BLaER1 treated with 17β-estradiol and CSF1 and Interleukin-3, amounts not matched to agents 10 nM and 100 nM (cell line): ENCODE results near the gene TMEM109.
A peak's percentile ranks its signal among the peaks of the same experiment; 100 is the strongest.

ENCODE experiments used
- H3K27ac ChIP-seq, 11 experiments: shearing (Covaris generic); formaldehyde crosslinking; 2 replicates each; pipeline ENCODE4 v1.8.1; 2022
- H3K27me3 ChIP-seq, 11 experiments: shearing (Covaris generic); formaldehyde crosslinking; 2 replicates each; pipeline ENCODE4 v1.8.1; 2022
- H3K36me3 ChIP-seq, 11 experiments: shearing (Covaris generic); formaldehyde crosslinking; 2 replicates each; pipeline ENCODE4 v1.8.1; 2022
- H3K4me1 ChIP-seq, 10 experiments: shearing (Covaris generic); formaldehyde crosslinking; 2 replicates each; pipeline ENCODE4 v1.8.1; 2022
- H3K4me2 ChIP-seq, 11 experiments: shearing (Covaris generic); formaldehyde crosslinking; 2 replicates each; pipeline ENCODE4 v1.8.1; 2022
- H3K4me3 ChIP-seq, 10 experiments: shearing (Covaris generic); formaldehyde crosslinking; 2 replicates each; pipeline ENCODE4 v1.8.1; 2022
- H3K9ac ChIP-seq, 11 experiments: shearing (Covaris generic); formaldehyde crosslinking; 2 replicates each; pipeline ENCODE4 v1.8.1; 2022
- H3K9me3 ChIP-seq, 11 experiments: shearing (Covaris generic); formaldehyde crosslinking; replicated peaks in 1 of 11; 2 replicates each; pipeline ENCODE4 v1.8.1; 2022
- H4K20me1 ChIP-seq, 11 experiments: shearing (Covaris generic); formaldehyde crosslinking; 2 replicates each; pipeline ENCODE4 v1.8.1; 2022
- Cebpa-rat ChIP-seq, 11 experiments: shearing (Covaris generic); IDR thresholded peaks; 2 replicates each; pipeline ENCODE4 v1.8.1; 2022

The TMEM109 gene

GRCh38 chr11:60935676-60936442, 21.9 kb downstream of the TMEM109 start:
- Histone ChIP-seq H3K27me3 (no peaks in the 10 kb centered on the region), H4K20me1 (peaks cover 0 to 84% (median 6%) of the 10 kb centered on the region in 11 experiments; a peak in 10 of 22 replicates), H3K27ac (no peak overlapping the region), H3K4me3 (no peak overlapping the region), H3K9ac (no peak overlapping the region), H3K36me3 (peaks cover 0 to 48% (median 35%) of the 10 kb centered on the region in 11 experiments; a peak in 15 of 22 replicates), H3K4me2 (no peak overlapping the region), H3K4me1 (peaks cover 7 to 36% (median 17%) of the 10 kb centered on the region in 10 experiments; a peak in 19 of 20 replicates), H3K9me3 (no peaks in the 10 kb centered on the region)
- no peak for TF ChIP-seq Cebpa-rat (IDR thresholded peaks at IDR 0.05)

DNA sequence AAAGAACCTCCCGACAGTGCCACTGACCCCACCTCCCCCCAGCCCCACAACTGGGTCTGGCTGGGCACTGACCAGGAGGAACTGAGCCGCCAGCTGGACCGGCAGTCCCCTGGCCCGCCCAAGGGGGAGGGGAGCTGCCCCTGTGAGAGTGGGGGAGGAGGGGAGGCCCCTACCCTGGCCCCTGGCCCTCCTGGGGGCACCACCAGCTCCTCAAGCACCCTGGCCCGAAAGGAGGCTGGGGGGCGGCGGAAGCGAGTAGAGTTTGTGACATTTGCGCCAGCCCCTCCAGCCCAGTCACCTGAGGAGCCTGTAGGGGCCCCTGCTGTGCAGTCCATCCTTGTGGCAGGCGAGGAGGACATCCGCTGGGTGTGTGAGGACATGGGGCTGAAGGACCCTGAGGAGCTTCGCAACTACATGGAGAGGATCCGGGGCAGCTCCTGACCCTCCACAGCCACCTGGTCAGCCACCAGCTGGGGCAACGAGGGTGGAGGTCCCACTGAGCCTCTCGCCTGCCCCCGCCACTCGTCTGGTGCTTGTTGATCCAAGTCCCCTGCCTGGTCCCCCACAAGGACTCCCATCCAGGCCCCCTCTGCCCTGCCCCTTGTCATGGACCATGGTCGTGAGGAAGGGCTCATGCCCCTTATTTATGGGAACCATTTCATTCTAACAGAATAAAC, 22.6 kb downstream of the TMEM109 start:
- Histone ChIP-seq H3K27ac (no peak overlapping the region), H3K4me1 (peaks cover 6 to 35% (median 13%) of the 10 kb centered on the region in 10 experiments; a peak in 19 of 20 replicates), H4K20me1 (peaks cover 0 to 91% (median 5%) of the 10 kb centered on the region in 11 experiments; a peak in 11 of 22 replicates), H3K9ac (no peak overlapping the region), H3K4me2 (no peak overlapping the region), H3K27me3 (no peaks in the 10 kb centered on the region), H3K9me3 (no peaks in the 10 kb centered on the region), H3K4me3 (no peak overlapping the region), H3K36me3 (peaks cover 6 to 56% (median 35%) of the 10 kb centered on the region in 11 experiments; a peak in 21 of 22 replicates)
- no peak for TF ChIP-seq Cebpa-rat (IDR thresholded peaks at IDR 0.05)

GRCh38 chr11:60937144-60937527, 23.2 kb downstream of the TMEM109 start:
- peaks cover 8 to 61% (median 35%) of the 10 kb centered on the region in 11 experiments; a peak in 21 of 22 replicates for H3K36me3 ChIP-seq
- H3K4me3 ChIP-seq, result no peak overlapping the region
- H3K27ac ChIP-seq, result no peak overlapping the region
- no peaks in the 10 kb centered on the region for H3K27me3 ChIP-seq
- H4K20me1 ChIP-seq, result peaks cover 0 to 96% (median 0%) of the 10 kb centered on the region in 11 experiments; a peak in 10 of 22 replicates
- no peak overlapping the region for H3K4me2 ChIP-seq
- H3K4me1 ChIP-seq, result peaks cover 5 to 35% (median 13%) of the 10 kb centered on the region in 10 experiments; a peak in 18 of 20 replicates
- H3K9ac ChIP-seq, result no peak overlapping the region
- H3K9me3 ChIP-seq, result no peaks in the 10 kb centered on the region
- no peak for TF ChIP-seq Cebpa-rat (IDR thresholded peaks at IDR 0.05)

- Histone ChIP-seq H3K4me1 (peaks cover 0 to 34% (median 9%) of the 10 kb centered on the region in 10 experiments; a peak in 15 of 20 replicates), H3K9ac (no peak overlapping the region), H3K4me2 (no peak overlapping the region), H3K36me3 (peaks cover 8 to 68% (median 36%) of the 10 kb centered on the region in 11 experiments; a peak in 21 of 22 replicates), H3K27ac (no peak overlapping the region), H3K9me3 (no peaks in the 10 kb centered on the region), H3K4me3 (no peak overlapping the region), H3K27me3 (no peaks in the 10 kb centered on the region), H4K20me1 (peaks cover 0 to 100% (median 0%) of the 10 kb centered on the region in 11 experiments; a peak in 10 of 22 replicates)
- no peak for TF ChIP-seq Cebpa-rat (IDR thresholded peaks at IDR 0.05)
Measured at GRCh38 chr11:60937811-60938210, 23.9 kb downstream of the TMEM109 start.

DNA sequence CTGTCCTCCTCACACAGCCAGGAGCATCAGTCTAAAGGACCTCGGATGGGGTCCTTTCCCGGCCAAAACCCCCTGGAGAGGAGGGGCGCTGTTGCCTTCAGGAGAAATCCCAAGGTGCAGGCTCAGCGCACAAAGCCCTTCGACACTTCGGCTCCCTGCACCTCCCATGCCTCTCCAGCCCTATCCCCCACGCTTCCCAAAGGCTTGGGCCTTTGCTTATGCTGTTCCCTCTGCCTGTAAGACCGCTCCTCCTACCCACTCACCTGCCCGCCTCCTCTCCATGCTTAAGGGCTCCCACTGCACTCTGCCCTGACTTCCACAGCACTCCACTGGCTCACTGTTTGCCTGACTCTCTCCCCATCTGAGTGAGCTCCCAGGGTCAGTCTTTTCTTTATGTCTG, 24.5 kb downstream of the TMEM109 start:
- H3K4me3 ChIP-seq, result no peak overlapping the region
- H3K4me2 ChIP-seq, result no peak overlapping the region
- no peak overlapping the region for H3K9ac ChIP-seq
- H4K20me1 ChIP-seq, result peaks cover 0 to 100% (median 0%) of the 10 kb centered on the region in 11 experiments; a peak in 10 of 22 replicates
- TF ChIP-seq Cebpa-rat (IDR thresholded peaks at IDR 0.05), result no peak
- no peak overlapping the region for H3K27ac ChIP-seq
- H3K4me1 ChIP-seq, result peaks cover 0 to 33% (median 8%) of the 10 kb centered on the region in 10 experiments; a peak in 15 of 20 replicates
- H3K36me3 ChIP-seq, result peaks cover 8 to 75% (median 36%) of the 10 kb centered on the region in 11 experiments; a peak in 21 of 22 replicates
- no peaks in the 10 kb centered on the region for H3K9me3 ChIP-seq
- no peaks in the 10 kb centered on the region for H3K27me3 ChIP-seq

DNA sequence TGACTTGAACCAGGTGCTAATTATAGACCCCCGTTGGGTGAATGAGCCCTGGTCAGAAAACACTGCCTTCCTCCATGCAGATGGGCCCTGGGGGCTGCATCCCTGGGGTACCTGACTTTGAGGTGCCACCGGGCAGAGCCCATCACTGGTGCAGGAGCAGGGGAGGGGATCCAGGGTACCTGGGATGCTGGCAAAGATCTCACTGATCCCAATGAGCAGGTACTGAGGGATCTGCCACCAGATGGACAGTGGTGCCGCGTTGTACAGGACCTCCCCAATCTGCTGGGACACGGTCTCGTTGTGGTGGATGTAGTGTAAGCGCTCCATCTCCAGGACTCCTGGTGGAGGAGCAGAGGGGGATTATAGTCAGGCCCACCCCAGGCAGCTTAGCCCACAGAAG, 25.3 kb downstream of the TMEM109 start:
- no peak overlapping the region for H3K27ac ChIP-seq
- H3K4me2 ChIP-seq, result no peak overlapping the region
- H3K9ac ChIP-seq, result no peak overlapping the region
- no peak for TF ChIP-seq Cebpa-rat (IDR thresholded peaks at IDR 0.05)
- peaks cover 8 to 83% (median 36%) of the 10 kb centered on the region in 11 experiments; a peak in 21 of 22 replicates for H3K36me3 ChIP-seq
- peaks cover 0 to 33% (median 8%) of the 10 kb centered on the region in 10 experiments; a peak in 15 of 20 replicates for H3K4me1 ChIP-seq
- peaks cover 0 to 100% (median 0%) of the 10 kb centered on the region in 11 experiments; a peak in 10 of 22 replicates for H4K20me1 ChIP-seq
- no peak overlapping the region for H3K4me3 ChIP-seq
- H3K9me3 ChIP-seq, result no peaks in the 10 kb centered on the region
- no peaks in the 10 kb centered on the region for H3K27me3 ChIP-seq

DNA sequence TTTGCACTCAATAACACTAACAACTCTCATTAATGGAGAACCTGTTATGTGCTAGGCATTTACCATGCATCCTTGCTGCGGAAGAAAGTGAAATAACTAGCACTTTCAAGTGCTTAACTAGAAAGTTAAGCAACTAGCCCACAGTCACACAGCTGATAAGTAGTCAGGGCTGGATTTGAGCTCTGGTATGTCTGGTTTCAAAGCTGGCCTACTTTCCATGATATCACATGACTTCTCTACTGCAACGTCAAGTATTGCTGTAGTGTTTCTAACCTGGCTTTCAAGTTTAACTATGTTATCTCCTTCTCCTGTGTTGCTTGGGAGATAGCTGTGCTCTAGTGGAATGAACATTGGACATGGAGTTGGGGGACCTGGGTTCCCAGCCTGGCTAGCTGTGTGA, 25.9 kb downstream of the TMEM109 start:
- TF ChIP-seq Cebpa-rat (IDR thresholded peaks at IDR 0.05), result no peak
- no peak overlapping the region for H3K4me3 ChIP-seq
- H3K9ac ChIP-seq, result no peak overlapping the region
- peaks cover 8 to 88% (median 36%) of the 10 kb centered on the region in 11 experiments; a peak in 21 of 22 replicates for H3K36me3 ChIP-seq
- H4K20me1 ChIP-seq, result peaks cover 0 to 100% (median 0%) of the 10 kb centered on the region in 11 experiments; a peak in 10 of 22 replicates
- H3K4me1 ChIP-seq, result peaks cover 0 to 33% (median 8%) of the 10 kb centered on the region in 10 experiments; a peak in 15 of 20 replicates
- no peak overlapping the region for H3K4me2 ChIP-seq
- no peaks in the 10 kb centered on the region for H3K27me3 ChIP-seq
- no peak overlapping the region for H3K27ac ChIP-seq
- H3K9me3 ChIP-seq, result no peaks in the 10 kb centered on the region

- Histone ChIP-seq H3K4me1 (peaks cover 0 to 46% (median 9%) of the 10 kb centered on the region in 10 experiments; a peak in 15 of 20 replicates), H3K4me2 (peak overlapping the region in 3 of 11 experiments; percentile 10 to 19 (median 15); a peak in 3 of 22 replicates), H3K9ac (no peak overlapping the region), H3K27me3 (no peaks in the 10 kb centered on the region), H3K27ac (no peak overlapping the region), H3K9me3 (no peaks in the 10 kb centered on the region), H3K36me3 (peaks cover 8 to 100% (median 38%) of the 10 kb centered on the region in 11 experiments; a peak in 21 of 22 replicates), H4K20me1 (peaks cover 0 to 100% (median 0%) of the 10 kb centered on the region in 11 experiments; a peak in 10 of 22 replicates), H3K4me3 (no peak overlapping the region)
- no peak for TF ChIP-seq Cebpa-rat (IDR thresholded peaks at IDR 0.05)
Measured at GRCh38 chr11:60941371-60942119, 27.6 kb downstream of the TMEM109 start.
